Measurements from ENCODE around the gene MDGA2. TPM values are rescaled to one million over a fixed set of nuclear protein-coding genes. Genes with fewer than 3 reads are reported as not detected.

The MDGA2 gene
- total RNA-seq, 1 experiment from 2014 or later: not detected

DNA sequence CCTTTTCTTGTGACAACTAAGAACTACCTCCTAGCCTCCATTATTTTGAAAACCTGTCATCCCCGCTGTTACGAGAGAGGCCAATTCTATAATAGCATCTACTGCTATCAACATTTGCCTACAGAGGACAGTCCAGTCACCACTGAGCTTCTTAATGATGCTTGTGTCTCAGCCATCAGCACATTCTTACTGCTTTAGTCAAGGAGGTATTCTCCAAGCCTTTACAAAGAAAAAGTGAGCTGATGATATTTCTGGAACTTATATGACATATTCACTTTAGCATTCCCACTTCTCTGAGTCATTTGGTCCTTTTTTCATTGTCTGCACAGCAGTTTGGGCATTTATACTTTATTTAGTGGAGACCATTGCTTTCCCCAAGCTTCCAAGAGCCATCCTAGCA is 526.1 kb downstream of the MDGA2 start:
- no peaks in the 10 kb centered on the region for H3K36me3 Mint-ChIP-seq (ENCODE audit: insufficient read depth, unreplicated experiment)
- Histone ChIP-seq H3K4me3 (ENCODE audit: low read depth, low read length) (no peak overlapping the region), H3K4me1 (peaks cover 17% of the 10 kb centered on the region), H3K27me3 (replicated peaks; ENCODE audit: control insufficient read depth, insufficient read depth, low read length) (no peaks in the 10 kb centered on the region), H3K36me3 (ENCODE audit: control insufficient read depth, insufficient read depth, low read length) (no peaks in the 10 kb centered on the region), H3K9me3 (no peaks in the 10 kb centered on the region)
- peaks cover 13% of the 10 kb centered on the region for H3K9me3 Mint-ChIP-seq (ENCODE audit: unreplicated experiment)
- ChIA-PET POLR2A (no interaction called here), CTCF (no interaction called here)
- intact Hi-C loops (cut with micrococcal nuclease; ENCODE audit: unreplicated experiment): no loop called here
- peaks cover 7% of the 10 kb centered on the region for H3K4me1 Mint-ChIP-seq (ENCODE audit: low read depth, unreplicated experiment)
- TF ChIP-seq, protein P1, sequence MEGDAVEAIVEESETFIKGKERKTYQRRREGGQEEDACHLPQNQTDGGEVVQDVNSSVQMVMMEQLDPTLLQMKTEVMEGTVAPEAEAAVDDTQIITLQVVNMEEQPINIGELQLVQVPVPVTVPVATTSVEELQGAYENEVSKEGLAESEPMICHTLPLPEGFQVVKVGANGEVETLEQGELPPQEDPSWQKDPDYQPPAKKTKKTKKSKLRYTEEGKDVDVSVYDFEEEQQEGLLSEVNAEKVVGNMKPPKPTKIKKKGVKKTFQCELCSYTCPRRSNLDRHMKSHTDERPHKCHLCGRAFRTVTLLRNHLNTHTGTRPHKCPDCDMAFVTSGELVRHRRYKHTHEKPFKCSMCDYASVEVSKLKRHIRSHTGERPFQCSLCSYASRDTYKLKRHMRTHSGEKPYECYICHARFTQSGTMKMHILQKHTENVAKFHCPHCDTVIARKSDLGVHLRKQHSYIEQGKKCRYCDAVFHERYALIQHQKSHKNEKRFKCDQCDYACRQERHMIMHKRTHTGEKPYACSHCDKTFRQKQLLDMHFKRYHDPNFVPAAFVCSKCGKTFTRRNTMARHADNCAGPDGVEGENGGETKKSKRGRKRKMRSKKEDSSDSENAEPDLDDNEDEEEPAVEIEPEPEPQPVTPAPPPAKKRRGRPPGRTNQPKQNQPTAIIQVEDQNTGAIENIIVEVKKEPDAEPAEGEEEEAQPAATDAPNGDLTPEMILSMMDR (IDR thresholded peaks at IDR 0.05; ENCODE audit: insufficient read depth in 1 of 2, low read depth in 1 of 2, low read length in 1 of 2, severe bottlenecking in 1 of 2, unreplicated experiment in 1 of 2): no peak
- H3K4me3 Mint-ChIP-seq (ENCODE audit: unreplicated experiment): no peak overlapping the region
- no TSS peak for BruUV-seq (replicated peaks)
- DNase-seq: no peak
- H3K27ac Mint-ChIP-seq (ENCODE audit: unreplicated experiment): peak overlapping the region; percentile 9
- no peaks in the 10 kb centered on the region for H3K27me3 Mint-ChIP-seq (ENCODE audit: insufficient read depth, unreplicated experiment)

DNA sequence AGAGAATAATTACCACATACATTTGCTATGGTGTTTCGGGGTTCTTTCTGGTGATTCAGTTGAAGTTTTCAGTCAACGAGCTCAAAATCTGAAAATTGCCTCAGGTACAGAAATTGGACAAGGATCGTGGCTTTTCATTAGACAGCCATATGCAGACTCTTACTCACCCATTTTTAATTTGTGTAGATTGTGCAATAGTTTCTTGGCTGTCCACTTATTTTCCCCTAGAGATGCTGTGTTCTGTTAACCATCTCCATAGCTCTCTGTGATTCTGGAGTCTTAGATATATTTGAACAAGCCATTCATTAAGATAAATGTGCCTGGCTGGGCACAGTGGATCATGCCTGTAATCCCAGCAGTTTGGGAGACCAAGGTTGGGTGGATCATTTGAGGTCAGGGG is 526.7 kb downstream of the MDGA2 start:
- no peak overlapping the region for H3K4me3 ChIP-seq (ENCODE audit: low read depth, low read length)
- peaks cover 8% of the 10 kb centered on the region for H3K9me3 Mint-ChIP-seq (ENCODE audit: unreplicated experiment)
- H3K9me3 ChIP-seq: no peaks in the 10 kb centered on the region
- H3K4me3 Mint-ChIP-seq (ENCODE audit: unreplicated experiment): no peak overlapping the region
- no peak overlapping the region for H3K27ac Mint-ChIP-seq (ENCODE audit: unreplicated experiment)
- H3K36me3 Mint-ChIP-seq (ENCODE audit: insufficient read depth, unreplicated experiment): no peaks in the 10 kb centered on the region
- H3K4me1 Mint-ChIP-seq (ENCODE audit: low read depth, unreplicated experiment): peaks cover 7% of the 10 kb centered on the region
- H3K36me3 ChIP-seq (ENCODE audit: control insufficient read depth, insufficient read depth, low read length): no peaks in the 10 kb centered on the region
- no peaks in the 10 kb centered on the region for H3K27me3 ChIP-seq (replicated peaks; ENCODE audit: control insufficient read depth, insufficient read depth, low read length)
- BruUV-seq (replicated peaks): no TSS peak
- intact Hi-C loops (cut with micrococcal nuclease; ENCODE audit: unreplicated experiment): no loop called here
- peaks cover 17% of the 10 kb centered on the region for H3K4me1 ChIP-seq
- POLR2A ChIA-PET: no interaction called here
- no peaks in the 10 kb centered on the region for H3K27me3 Mint-ChIP-seq (ENCODE audit: insufficient read depth, unreplicated experiment)
- TF ChIP-seq, protein P1 (IDR thresholded peaks at IDR 0.05; ENCODE audit: insufficient read depth in 1 of 2, low read depth in 1 of 2, low read length in 1 of 2, severe bottlenecking in 1 of 2, unreplicated experiment in 1 of 2): no peak
- CTCF ChIA-PET: no interaction called here
- DNase-seq: no peak

DNA sequence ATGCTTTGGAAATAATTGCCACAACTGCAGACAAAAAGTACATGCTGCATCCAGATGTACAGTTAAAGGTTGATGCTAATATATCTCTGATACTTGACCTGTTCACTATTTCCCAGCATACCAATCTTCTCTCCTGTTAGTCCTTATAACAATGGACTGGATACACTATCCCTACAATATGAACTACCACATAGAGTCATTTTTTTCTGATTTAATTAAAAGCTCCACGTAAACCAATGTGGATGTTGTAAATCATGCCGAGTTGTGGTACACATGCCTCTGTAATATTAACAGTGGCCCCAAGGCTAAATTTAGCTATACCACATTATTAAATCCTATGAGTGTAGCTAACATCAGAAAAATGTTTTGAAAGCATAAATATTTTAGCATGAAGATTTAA is 554.8 kb downstream of the MDGA2 start:
- TF ChIP-seq, protein P1 (IDR thresholded peaks at IDR 0.05; ENCODE audit: insufficient read depth in 1 of 2, low read depth in 1 of 2, low read length in 1 of 2, severe bottlenecking in 1 of 2, unreplicated experiment in 1 of 2): no peak
- Mint-ChIP-seq H3K4me1 (ENCODE audit: low read depth, unreplicated experiment) (no peaks in the 10 kb centered on the region), H3K27ac (ENCODE audit: unreplicated experiment) (no peak overlapping the region), H3K9me3 (ENCODE audit: unreplicated experiment) (no peaks in the 10 kb centered on the region), H3K27me3 (ENCODE audit: insufficient read depth, unreplicated experiment) (no peaks in the 10 kb centered on the region), H3K4me3 (ENCODE audit: unreplicated experiment) (no peak overlapping the region), H3K36me3 (ENCODE audit: insufficient read depth, unreplicated experiment) (no peaks in the 10 kb centered on the region)
- no peaks in the 10 kb centered on the region for H3K27me3 ChIP-seq (replicated peaks; ENCODE audit: control insufficient read depth, insufficient read depth, low read length)
- ChIA-PET CTCF (no interaction called here), POLR2A (no interaction called here)
- no peak overlapping the region for H3K4me3 ChIP-seq (ENCODE audit: low read depth, low read length)
- H3K4me1 ChIP-seq: no peaks in the 10 kb centered on the region
- H3K36me3 ChIP-seq (ENCODE audit: control insufficient read depth, insufficient read depth, low read length): no peaks in the 10 kb centered on the region
- BruUV-seq (replicated peaks): no TSS peak
- no peaks in the 10 kb centered on the region for H3K9me3 ChIP-seq
- DNase-seq: no peak
- intact Hi-C loops (cut with micrococcal nuclease; ENCODE audit: unreplicated experiment): no loop called here

Data from Caco-2 (cell line).